Cardiac fibroblast (primary cell): Measurements from ENCODE around the gene RBM5.
A peak's percentile ranks its signal among the peaks of the same experiment; 100 is the strongest.
"Not testable (repeated sequence)": the region's sequence is repeated elsewhere in the genome, so short reads cannot be mapped to it uniquely, and the experiment has no call there.

Experiments
- DNase-seq, 2 donors: peaks; one replicate each; pipeline versions ENCODE4 v3.0.0 to v3.0.0-alpha.2; 2010; ENCODE audit warnings: low read depth in 2 of 2
- H3K4me3 ChIP-seq, 2 donors: replicated peaks in 1 of 2; 1 replicate in 1 of 2; 2 replicates in 1 of 2; pipeline ENCODE4 v1.5.1; 2011; ENCODE audit warnings: low read depth in 2 of 2, low read length in 2 of 2, mild to moderate bottlenecking in 2 of 2, moderate library complexity in 1 of 2
- TF ChIP-seq, protein P1 (sequence below): IDR thresholded peaks from one replicate; pipeline ENCODE4 v1.5.1; 2011; ENCODE audit warnings: low read depth, mild to moderate bottlenecking, low read length, inconsistent platforms

RBM5 gene

GRCh38 chr3:50078091-50078490, 10.6 kb upstream of the RBM5 start:
- no peak for DNase-seq
- no peak overlapping the region for H3K4me3 ChIP-seq
- TF ChIP-seq, protein P1, sequence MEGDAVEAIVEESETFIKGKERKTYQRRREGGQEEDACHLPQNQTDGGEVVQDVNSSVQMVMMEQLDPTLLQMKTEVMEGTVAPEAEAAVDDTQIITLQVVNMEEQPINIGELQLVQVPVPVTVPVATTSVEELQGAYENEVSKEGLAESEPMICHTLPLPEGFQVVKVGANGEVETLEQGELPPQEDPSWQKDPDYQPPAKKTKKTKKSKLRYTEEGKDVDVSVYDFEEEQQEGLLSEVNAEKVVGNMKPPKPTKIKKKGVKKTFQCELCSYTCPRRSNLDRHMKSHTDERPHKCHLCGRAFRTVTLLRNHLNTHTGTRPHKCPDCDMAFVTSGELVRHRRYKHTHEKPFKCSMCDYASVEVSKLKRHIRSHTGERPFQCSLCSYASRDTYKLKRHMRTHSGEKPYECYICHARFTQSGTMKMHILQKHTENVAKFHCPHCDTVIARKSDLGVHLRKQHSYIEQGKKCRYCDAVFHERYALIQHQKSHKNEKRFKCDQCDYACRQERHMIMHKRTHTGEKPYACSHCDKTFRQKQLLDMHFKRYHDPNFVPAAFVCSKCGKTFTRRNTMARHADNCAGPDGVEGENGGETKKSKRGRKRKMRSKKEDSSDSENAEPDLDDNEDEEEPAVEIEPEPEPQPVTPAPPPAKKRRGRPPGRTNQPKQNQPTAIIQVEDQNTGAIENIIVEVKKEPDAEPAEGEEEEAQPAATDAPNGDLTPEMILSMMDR, result no peak

GRCh38 chr3:50078622-50079021, 10.1 kb upstream of the RBM5 start:
- TF ChIP-seq, protein P1, result no peak
- no peak overlapping the region for H3K4me3 ChIP-seq
- peak in 1 of 2 donors; percentile 31 for DNase-seq

GRCh38 chr3:50084951-50085350, 3.8 kb upstream of the RBM5 start:
- DNase-seq, H3K4me3 ChIP-seq: not testable (repeated sequence)

- peak in 1 of 2 donors; percentile 35 for DNase-seq
- peak overlapping the region; percentile 69 to 100 for H3K4me3 ChIP-seq
- TF ChIP-seq, protein P1, result no peak
Observed at GRCh38 chr3:50089609-50089945, 858 bp downstream of the RBM5 start.

- no peak overlapping the region for H3K4me3 ChIP-seq
- TF ChIP-seq, protein P1, result no peak
- no peak for DNase-seq
Observed at GRCh38 chr3:50090984-50091383, 2.3 kb downstream of the RBM5 start.

GRCh38 chr3:50095352-50095998, 6.8 kb downstream of the RBM5 start:
- DNase-seq, result peak in 1 of 2 donors; percentile 31
- H3K4me3 ChIP-seq, result no peak overlapping the region
- TF ChIP-seq, protein P1, result no peak

GRCh38 chr3:50100386-50100785, 11.7 kb downstream of the RBM5 start:
- TF ChIP-seq, protein P1, result no peak
- no peak overlapping the region for H3K4me3 ChIP-seq
- DNase-seq, result no peak
